Middle frontal gyrus (tissue), 1 donor: ENCODE results near the gene SPRR2A.
"Not testable (repeated sequence)": the region's sequence is repeated elsewhere in the genome, so short reads cannot be mapped to it uniquely, and the experiment has no call there.

Experiments used
- DNase-seq: peaks from one replicate; pipeline ENCODE4 v3.0.0-alpha.2; 2015; ENCODE audit warnings: low spot score; ENCODE audit errors: extremely low spot score

Gene SPRR2A

DNA sequence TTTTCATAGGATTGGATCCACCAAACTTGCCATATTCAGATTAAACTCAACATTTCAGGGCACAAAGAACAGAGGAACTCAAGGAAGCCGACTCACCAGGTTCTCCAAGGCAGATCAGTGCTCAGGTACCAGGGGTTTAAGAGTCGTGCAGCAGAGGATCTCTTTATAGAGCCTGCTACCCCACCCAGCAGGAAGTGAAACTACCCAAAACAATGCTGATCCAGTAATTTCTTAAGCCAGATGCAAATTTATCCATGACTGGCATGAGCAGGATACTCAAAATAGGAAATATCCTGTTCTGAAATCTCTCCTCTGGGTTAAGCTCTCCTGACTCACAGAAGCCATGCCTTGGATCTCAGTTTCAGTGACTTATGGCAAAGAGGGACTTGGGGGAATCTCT lies at the start of gene SPRR2A:
Gene SPRR2A (minus strand): TSS at position 138 of the 400 bp plus-strand sequence. CDS start 777 bp downstream, outside the sequence.
- no peak for DNase-seq

DNA sequence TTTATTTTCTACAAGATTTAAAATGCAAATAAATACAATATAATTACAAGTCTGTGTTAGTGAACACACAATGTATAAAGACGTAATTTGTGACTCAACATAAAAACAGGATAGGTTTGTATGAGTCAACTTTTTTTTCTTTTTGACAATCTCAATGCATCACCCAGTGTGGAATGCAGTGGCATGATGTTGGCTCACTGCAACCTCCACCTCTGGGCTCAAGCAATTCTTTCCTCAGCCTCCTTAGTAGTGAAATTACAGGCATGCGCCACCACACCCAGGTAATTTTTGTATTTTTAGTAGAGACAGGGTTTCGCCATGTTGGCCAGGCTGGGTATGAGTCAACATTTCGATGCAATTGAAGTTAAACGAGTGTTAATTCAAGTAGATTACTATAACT lies 42.9 kb upstream of the SPRR2A start:
- no peak for DNase-seq

DNA sequence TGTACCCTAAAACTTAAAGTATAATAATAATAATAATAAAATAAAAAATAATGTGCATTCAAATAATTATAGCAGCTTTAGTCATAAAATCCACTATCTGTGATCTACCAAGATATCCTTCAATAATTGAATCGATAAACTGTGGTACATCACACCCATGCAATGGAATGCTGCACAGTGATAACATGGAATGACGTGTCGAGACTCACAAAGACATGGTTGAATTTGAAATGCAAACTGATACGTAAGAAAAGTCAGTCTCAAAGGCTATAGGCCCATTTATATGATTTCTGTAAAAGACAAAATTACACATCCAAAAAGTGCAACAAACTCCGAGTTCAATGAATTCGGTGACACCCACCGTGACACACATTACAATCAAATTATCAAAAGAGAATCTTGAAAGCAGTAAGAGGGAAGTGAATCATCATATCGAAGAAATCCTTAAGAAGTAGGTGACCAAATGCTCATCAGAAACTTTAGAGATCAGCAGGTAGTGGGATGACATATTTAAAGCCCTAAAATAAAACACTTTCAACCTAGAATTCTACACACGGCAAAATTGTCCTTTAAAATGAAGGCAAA lies 42.2 kb upstream of the SPRR2A start:
- DNase-seq: no peak

DNA sequence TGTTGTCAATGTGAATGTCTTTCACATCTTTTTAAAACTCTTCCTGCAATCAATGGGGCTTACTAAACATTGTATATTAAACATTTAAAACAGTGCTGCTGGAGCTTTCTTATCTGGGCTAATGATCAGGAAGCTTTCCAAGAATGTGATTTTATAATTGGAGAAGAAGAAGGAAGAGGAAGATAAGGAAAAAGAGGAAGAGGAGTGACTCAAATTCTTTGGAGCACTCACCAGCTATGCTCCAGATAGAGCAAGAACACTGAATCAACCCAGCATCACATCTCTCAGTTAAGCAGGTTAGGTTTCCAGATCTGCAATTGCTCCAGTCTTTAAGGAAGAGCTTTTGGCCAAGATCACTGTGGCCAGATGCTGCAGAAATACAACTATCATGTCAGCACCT lies 38.5 kb upstream of the SPRR2A start:
- DNase-seq: no peak

DNA sequence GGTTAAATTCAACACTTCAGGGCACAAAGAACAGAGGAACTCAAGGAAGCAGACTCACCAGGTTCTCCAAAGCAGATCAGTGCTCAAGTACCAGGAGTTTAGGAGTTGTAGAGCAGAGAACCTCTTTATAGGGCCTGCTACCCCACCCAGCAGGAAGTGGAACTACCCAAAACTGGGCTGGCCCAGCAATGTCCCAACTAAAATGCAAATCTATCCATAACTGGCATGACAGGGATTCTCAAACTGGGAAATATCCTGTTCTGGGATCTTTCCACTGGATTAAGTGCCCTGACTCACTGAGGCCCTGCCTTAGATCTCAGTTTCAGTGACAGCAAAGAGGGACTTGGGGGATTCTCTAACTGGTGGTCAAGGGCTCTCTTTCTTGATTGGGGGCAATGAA lies 37.1 kb upstream of the SPRR2A start, which contains the start of gene SPRR2E:
Gene SPRR2E (minus strand): TSS at position 101 of the 400 bp plus-strand sequence. CDS start 775 bp downstream, outside the sequence.
- DNase-seq: no peak

DNA sequence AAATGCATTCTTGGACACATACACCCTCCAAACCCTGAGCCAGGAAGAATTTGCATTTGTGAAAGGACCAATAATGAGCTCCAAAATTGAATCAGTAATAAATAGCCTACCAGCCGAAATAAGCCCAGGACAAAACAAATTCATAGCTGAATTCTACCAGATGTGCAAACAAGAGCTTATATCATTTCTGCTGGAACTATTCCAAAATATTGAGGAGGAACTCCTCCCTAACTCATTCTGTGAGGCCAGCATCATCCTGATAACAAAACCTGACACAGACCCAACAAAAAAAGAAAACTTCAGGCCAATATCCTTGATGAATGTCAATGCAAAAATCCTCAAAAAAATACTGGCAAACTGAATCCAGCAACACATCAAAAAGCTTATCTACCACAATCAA lies 30.3 kb upstream of the SPRR2A start:
- DNase-seq: no peak

DNA sequence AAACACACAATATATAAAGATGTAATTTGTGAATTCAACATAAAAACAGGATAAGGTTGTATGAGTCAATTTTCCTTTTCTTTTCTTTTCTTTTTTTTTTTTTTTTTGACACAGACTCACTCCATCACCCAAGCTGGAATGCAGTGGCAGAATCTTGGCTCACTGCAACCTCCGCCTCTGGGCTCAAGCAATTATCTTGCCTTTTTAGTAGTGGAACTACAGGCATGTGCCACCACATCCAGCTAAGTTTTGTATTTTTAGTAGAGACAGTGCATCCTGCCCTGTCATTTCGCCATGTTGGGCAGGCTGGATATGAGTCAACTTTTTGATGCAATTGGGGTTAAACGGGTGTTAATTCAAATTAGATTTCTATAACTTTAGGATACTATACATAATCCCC lies 24.4 kb upstream of the SPRR2A start:
- no peak for DNase-seq

DNA sequence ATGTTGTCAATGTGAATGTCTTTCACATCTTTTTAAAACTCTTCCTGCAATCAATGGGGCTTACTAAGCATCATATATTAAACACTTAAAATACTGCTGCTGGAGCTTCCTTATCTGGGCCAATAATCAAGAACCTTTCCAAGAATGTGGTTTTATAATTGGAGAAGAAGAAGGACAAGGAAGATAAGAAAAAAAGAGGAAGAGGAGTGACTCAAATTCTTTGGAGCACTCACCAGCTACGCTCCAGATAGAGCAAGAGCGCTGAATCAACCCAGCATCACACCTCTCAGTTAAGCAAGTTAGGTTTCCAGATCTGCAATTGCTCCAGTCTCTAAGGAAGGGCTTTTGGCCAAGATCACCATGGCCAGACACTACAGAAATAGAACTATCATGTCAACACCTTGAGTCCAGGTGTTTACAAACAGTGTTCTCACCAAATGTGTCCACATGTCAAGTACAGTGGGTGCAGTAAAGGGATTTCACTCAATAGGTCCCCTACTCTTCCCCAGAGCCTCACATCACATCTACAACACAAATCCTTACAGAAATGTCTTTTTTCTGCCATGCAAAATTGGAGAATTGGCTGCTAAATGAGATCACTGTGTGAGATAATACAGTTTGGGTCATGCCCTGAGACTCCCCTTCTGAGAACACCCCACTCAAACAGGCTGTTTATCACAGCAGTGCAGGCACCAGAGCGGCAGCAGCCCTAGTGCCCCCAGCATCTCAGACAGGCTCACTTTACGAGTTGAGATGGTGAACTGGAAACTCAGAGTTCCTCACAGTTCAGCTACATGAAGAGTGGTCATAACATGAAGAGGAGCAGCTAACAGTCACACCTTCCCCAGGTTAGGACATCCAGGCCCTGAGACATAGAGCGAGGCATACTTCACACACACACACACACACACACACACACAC lies 15.8 kb upstream of the SPRR2A start:
- DNase-seq: no peak

DNA sequence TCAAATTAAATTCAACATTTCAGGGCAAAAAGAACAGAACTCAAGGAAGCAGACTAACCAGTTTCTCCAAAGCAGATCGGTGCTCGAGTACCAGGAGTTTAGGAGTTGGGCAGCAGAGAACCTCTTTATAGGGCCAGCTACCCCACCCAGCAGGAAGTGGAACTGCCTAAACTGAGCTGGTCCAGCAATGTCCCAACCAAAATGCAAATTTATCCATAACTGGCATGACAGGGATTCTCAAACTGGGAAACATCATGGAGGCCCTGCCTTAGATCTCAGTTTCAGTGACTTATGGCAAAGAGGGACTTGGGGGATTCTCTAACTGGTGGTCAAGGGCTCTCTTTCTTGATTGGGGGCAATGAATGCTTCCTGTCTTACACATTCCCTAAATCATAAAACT lies 14.2 kb upstream of the SPRR2A start, which contains the start of gene SPRR2B:
Gene SPRR2B (minus strand): TSS at position 101 of the 400 bp plus-strand sequence. CDS start 772 bp downstream, outside the sequence.
- DNase-seq: no peak

DNA sequence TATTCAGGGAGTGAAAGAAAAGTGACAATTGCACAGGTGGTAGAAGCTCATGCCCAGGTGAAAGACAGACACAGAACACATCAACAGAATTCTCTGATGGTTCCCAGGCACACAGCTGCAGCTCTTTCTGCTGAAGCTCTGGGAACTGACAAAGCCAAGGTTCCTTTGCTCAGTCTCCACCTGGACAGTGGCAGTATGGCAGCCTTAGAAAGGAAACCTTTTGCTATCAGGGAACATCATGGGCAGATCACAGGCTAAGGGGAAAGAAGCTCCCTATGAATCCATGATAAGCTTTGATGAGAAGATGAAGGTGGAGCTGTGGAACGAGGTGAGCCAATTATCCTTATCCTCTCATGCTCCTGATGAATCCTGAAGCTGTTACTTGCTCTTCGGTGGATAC lies 12.9 kb upstream of the SPRR2A start:
- DNase-seq: no peak

DNA sequence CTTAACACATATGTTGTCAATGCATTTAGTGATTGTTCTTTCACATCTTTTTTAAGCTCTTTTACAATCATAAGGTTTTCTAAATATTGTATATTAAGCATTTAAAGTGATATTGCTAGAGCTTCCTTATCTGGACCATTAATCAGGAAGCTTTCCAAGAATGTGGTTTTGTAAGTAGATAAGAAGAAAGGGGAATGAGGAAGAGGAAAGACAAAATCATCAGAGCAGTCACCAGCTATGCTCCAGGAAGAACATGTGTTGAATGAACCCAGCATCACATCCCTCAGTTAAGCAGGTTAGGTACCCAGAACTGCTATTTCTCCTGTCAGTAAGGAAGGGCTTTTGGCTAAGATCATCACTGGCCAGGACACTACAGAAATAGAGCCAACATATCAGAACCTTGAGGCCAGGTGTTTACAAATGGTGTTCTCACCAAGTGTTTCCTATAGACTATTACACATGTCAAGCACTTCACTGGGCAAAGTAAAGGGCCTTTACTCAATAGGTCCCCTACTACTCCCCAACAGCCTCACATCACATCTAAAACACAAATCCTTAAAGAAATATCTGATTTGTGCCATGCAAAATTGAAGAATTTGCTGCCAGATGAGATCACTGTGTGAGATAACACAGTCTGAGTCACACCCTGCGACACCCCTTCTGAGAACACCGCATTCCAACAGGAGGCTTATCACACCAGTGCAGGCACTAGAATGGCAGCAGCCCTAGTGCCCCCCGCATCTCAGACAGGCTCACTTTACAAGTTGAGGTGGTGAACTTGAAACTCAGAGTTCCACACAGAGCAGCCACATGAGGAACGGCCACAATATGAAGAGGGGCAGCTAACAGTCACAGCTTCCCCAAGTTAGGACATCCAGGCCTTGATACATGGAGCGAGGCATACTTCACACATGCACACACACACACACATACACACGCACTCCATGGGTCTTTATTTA lies 1.8 kb upstream of the SPRR2A start:
- DNase-seq: no peak

DNA sequence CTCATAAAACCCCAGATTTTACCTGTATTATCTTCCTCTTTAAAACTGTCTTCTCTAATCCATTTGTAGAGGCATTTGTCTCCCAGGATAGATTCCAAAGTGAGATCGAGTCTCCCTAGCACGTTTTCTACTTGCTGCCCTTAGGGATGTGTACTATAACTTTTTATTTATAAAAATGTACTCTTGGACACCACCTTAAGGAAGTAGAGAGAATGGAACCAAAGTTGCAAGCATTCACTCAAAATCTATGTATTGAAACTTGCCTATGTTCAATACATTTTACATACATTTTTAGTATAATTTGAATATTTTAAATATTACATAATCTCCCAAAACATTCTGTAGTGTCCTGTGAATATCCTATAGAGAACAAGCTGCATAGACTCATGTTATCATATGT lies 842 bp upstream of the SPRR2A start:
- DNase-seq: no peak

DNA sequence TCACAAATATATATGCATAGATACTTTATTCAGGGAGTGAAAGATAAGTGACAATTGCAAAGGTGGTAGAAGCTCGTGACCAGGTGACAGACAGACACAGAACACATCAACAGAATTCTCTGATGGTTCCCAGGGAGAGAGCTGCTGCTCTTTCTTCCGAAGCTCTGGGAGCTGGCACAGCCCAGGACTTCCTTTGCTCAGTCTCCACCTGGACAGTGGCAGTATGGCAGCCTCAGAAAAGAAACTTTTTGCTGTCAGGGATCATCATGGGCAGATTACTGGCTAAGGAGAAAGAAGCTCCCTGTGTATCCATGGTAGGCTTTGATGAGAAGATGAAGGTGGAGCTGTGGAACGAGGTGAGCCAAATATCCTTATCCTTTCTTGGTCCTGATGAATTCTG lies 1.2 kb downstream of the SPRR2A start:
- not testable (repeated sequence) for DNase-seq

DNA sequence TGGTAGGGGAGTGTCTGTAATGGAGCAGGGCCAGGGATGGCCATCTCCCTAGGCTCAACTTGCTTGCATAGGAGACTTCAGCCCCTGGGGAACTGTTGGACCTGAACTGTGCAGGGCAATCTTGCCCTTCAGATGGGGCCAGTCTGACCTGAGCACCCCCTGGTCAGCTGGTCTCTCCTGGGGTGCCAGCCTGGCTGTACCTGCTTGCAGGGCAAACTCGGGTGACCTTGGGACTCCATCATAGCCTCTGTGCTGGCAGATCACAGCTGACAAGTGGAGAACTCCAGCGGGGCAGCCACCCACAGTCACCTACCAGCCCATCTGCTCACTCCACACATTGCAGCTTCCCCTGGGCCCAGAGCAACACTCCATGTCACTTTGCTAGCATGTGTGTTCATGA lies 8.1 kb downstream of the SPRR2A start:
- DNase-seq: no peak

DNA sequence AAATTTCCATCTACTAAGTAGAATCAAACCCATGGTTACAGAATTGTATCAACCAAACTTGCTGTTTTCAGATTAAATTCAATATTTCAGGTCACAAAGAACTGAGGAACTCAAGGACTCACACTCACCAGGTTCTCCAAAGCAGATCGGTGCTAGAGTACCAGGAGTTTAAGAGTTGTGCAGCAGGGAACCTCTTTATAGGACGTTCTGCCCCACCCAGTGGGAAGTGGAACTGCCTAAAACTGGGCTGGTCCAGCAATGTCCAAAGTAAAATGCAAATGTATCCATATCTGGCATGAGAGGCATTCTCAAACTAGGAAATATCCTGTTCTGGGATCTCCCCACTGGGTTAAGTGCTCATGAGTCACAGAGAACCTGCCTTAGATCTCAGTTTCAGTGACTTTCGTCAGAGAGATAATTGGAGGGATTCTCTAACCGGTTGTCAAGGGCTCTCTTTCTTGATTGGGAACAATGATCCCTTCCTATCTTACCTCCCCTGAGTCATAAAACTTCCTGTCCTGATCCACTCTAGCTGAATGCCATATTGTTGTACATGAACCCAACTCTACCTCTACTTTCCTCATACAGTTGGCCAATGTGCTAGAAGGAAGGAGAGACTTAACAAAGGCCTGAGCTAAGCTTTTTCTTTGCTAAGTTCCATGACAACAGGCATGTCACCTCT lies 16.2 kb downstream of the SPRR2A start, which contains the start of gene SPRR2D:
Gene SPRR2D (minus strand): TSS at position 171 of the 682 bp plus-strand sequence. CDS start 774 bp downstream, outside the sequence.
- DNase-seq: no peak

DNA sequence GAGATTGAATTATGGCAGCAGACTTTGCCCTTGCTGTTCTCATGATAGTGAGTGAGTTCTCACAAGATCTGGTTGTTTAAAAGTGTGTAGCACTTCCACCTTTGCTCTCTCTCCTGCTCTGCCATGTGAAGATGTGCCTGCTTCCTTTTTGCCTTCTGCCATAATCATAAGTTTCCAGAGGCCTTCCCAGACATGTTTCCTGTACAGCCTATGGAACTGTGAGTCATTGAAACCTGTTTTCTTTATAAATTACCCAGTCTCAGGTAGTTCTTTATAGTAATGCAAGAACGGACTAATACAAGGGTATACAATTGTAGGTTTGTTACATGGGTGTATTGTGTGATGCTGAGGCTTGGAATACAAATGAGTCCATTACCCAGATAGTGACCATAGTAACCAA lies 22.1 kb downstream of the SPRR2A start:
- DNase-seq: no peak

DNA sequence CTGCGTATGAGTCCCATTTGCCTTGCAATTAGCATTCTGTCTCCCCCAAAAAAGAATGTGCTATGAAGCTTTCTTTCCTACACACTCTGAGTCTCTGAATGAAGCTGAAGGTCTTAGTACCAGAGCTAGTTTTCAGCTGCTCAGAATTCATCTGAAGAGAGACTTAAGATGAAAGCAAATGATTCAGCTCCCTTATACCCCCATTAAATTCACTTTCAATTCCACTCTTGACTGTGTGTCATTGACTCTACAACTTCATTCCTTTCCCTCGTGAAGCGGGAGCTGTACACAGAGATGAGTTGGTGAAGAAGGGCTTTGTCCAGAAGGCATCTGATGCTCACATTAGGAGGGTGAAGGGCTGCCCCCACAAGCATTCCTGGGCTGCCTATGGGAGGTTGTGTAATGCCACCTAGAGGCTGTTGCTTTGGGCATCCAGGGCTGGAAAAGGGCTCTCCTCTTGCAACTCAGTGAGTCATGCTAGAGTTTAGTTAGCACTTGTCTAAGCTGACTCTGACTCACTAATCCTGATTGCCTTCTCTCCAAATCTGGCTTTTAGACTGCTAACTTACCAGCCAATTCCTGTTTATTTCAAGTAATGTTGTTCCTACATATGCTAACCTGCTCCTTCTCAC lies 24.5 kb downstream of the SPRR2A start:
- DNase-seq: no peak

DNA sequence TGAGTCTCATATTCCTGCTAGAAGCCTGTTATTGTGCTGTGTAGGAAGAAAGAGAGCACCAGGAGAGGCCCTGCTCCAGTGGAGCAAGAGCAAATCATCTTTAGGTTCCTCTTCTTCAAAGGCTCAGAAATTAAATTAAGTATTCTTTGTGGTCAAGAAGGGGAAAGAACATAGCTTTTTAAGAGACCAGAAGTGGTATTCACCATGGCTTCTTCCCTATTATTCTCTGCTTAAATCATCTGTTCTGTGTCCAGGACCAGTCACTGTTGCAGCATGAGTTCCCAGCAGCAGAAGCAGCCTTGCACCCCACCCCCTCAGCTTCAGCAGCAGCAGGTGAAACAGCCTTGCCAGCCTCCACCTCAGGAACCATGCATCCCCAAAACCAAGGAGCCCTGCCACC lies 25.2 kb downstream of the SPRR2A start:
- DNase-seq: no peak

DNA sequence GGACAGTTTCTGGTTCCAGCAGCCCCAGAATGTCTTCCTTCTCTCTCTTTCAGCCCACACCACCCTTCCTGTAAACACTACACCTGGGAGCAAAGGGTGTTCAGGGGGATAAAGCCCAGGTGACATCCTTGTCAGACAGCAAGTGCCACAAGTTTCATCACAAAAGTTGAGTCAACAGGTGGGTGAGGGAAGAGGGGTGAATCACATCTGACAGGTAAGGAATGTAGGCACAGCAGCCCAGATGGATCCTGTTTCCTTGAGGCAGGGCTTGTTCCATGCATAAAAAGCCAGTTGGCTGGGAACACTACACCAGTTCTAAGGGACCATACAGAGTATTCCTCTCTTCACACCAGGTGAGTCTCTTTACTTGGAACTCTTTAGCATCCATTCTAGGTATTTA lies 26.4 kb downstream of the SPRR2A start, which contains the start of gene SPRR1B:
Gene SPRR1B (plus strand): TSS at position 309 of the 400 bp plus-strand sequence. CDS start 1,143 bp downstream, outside the sequence.
- no peak for DNase-seq

DNA sequence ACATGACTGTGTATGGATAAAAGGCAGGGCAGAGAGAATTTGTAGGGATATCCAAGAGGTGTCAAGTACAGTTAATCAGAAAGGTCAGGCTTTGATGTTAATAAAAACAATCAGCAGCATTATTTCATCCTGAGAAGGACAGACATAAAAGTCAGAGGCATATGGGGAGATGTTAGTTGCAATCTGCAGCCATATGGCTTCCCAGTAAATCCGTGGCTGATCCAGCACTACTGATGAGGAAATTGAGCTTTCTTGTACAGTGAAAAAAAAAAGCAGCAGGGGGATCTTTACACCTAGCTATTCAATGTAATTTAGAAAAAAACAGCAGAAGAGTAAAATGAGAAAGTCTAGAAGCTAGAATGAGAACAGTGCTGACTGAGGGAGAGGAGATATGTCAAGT lies 28.5 kb downstream of the SPRR2A start:
- no peak for DNase-seq
